ENCODE data around the gene PAPPA2. TPM values are rescaled to one million over a fixed set of nuclear protein-coding genes. Genes with fewer than 3 reads are reported as not detected.

Gene PAPPA2
- total RNA-seq, 4 donors from 2014 or later, result under 0.01 to 3.1 (median 0.45) TPM

- no peak for DNase-seq (ENCODE audit: extremely low spot score)
- Histone ChIP-seq H3K27me3 (no peaks in the 10 kb centered on the region), H3K36me3 (no peaks in the 10 kb centered on the region), H3K4me3 (no peak overlapping the region), H3K4me1 (no peaks in the 10 kb centered on the region), H3K9me3 (peaks cover 0 to 33% (median 18%) of the 10 kb centered on the region in 4 donors), H3K27ac (replicated peaks in 1 of 4) (no peak overlapping the region)
- 84% methylated on average over 1 of the region's 1 CpG for WGBS
- intact Hi-C loops (cut with DNase I), result no loop called here
- TF ChIP-seq EP300 (IDR thresholded peaks at IDR 0.05) (no peak), POLR2A (IDR thresholded peaks at IDR 0.05; ENCODE audit: low read depth) (no peak), POLR2AphosphoS5 (IDR thresholded peaks at IDR 0.05) (no peak), CTCF (IDR thresholded peaks at IDR 0.05) (no peak)
Observed at GRCh38 chr1:176648556-176648955, 185.6 kb downstream of the PAPPA2 start.

GRCh38 chr1:176656257-176656995, 193.5 kb downstream of the PAPPA2 start:
- 16% methylated on average over 3 of the region's 3 CpGs for WGBS
- H3K4me1 ChIP-seq, result peaks cover 3 to 19% (median 8%) of the 10 kb centered on the region in 4 donors
- no peak overlapping the region for H3K4me3 ChIP-seq
- no peaks in the 10 kb centered on the region for H3K27me3 ChIP-seq
- intact Hi-C loops (cut with DNase I), result no loop called here
- DNase-seq (ENCODE audit: extremely low spot score), result no peak
- no peaks in the 10 kb centered on the region for H3K36me3 ChIP-seq
- peaks cover 0 to 22% (median 6%) of the 10 kb centered on the region in 4 donors for H3K9me3 ChIP-seq
- TF ChIP-seq CTCF (IDR thresholded peaks at IDR 0.05) (no peak), POLR2AphosphoS5 (IDR thresholded peaks at IDR 0.05) (peak in 1 of 2 donors; percentile 62)
- peak overlapping the region in 2 of 4 donors; percentile 37 to 40 for H3K27ac ChIP-seq (replicated peaks in 1 of 4)

- Histone ChIP-seq H3K27ac (replicated peaks in 1 of 4) (no peak overlapping the region), H3K4me3 (no peak overlapping the region), H3K27me3 (no peaks in the 10 kb centered on the region), H3K36me3 (no peaks in the 10 kb centered on the region), H3K9me3 (no peaks in the 10 kb centered on the region), H3K4me1 (no peaks in the 10 kb centered on the region)
- TF ChIP-seq POLR2AphosphoS5 (IDR thresholded peaks at IDR 0.05) (no peak), POLR2A (IDR thresholded peaks at IDR 0.05; ENCODE audit: low read depth) (no peak), EP300 (IDR thresholded peaks at IDR 0.05) (no peak), CTCF (IDR thresholded peaks at IDR 0.05) (no peak)
- intact Hi-C loops (cut with DNase I), result no loop called here
- 69% methylated on average over 2 of the region's 2 CpGs for WGBS
- DNase-seq (ENCODE audit: extremely low spot score), result no peak
Observed at GRCh38 chr1:176669782-176670181, 206.8 kb downstream of the PAPPA2 start.

- Histone ChIP-seq H3K4me3 (no peak overlapping the region), H3K27me3 (no peaks in the 10 kb centered on the region), H3K27ac (replicated peaks in 1 of 4) (no peak overlapping the region), H3K9me3 (no peaks in the 10 kb centered on the region), H3K4me1 (no peaks in the 10 kb centered on the region), H3K36me3 (no peaks in the 10 kb centered on the region)
- TF ChIP-seq CTCF (IDR thresholded peaks at IDR 0.05) (no peak), POLR2AphosphoS5 (IDR thresholded peaks at IDR 0.05) (no peak), POLR2A (IDR thresholded peaks at IDR 0.05; ENCODE audit: low read depth) (no peak), EP300 (IDR thresholded peaks at IDR 0.05) (no peak)
- no peak for DNase-seq (ENCODE audit: extremely low spot score)
- intact Hi-C loops (cut with DNase I), result no loop called here
- WGBS, result 81% methylated on average over 3 of the region's 3 CpGs
Observed at GRCh38 chr1:176670853-176671252, 207.9 kb downstream of the PAPPA2 start.

Data from esophagus muscularis mucosa (tissue), 4 donors.